ENCODE measurements around the gene SLC6A3. TPM values are rescaled to one million over a fixed set of nuclear protein-coding genes. Genes with fewer than 3 reads are reported as not detected.

Gene SLC6A3
- total RNA-seq, 1 experiment from 2014 or later, result 0.05 TPM

DNA sequence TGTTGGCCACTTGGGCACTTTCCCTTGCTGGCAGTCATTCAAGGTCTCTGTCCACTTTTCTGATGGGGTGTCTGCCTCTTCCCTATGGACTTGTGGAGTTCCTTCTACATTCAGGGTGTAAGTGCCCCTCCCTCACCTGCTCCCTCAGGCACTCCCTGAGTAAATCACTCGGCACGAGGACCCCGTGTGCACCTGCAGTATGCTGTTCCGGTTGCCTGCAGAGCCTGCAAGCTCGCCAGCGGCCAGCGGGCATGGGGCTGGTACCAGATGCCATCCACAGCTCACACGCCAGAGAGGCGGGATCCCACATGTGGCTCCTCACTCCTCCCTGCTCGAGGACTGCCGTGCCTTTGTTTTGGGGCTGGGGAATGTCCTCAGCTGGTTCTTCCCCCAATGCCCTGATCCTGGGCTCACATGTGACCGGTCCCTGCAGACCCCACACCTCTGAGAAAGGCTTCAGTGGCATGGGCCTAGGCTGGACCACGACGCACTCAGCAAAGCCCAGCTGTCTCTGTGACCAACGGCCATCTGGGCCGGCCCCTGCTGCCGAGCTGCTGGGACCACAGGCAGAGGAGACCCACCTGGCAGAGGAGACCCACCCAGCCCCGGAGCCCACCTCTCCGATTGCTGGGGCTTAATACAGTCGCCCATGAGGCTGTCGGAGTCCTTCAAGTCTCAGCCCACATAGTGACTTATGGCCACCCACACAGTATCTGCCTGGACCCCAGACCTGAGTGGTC is 54.2 kb downstream of the SLC6A3 start:
- ATAC-seq (no peak), DNase-seq (ENCODE audit: low read depth, low spot score) (no peak)
- Histone ChIP-seq H3K4me3 (ENCODE audit: low read depth in 2 of 2, low read length in 2 of 2) (no peak overlapping the region), H3K27me3 (ENCODE audit: control insufficient read depth, insufficient read depth, low read length) (peaks cover 12% of the 10 kb centered on the region), H3K4me1 (ENCODE audit: control insufficient read depth, insufficient read depth, low read length) (peaks cover 5% of the 10 kb centered on the region; the same call in 1 of the 2 replicates), H3K27ac (ENCODE audit: low read length) (no peak overlapping the region), H3K9me3 (ENCODE audit: control insufficient read depth, insufficient read depth, low read depth, low read length) (no peaks in the 10 kb centered on the region), H3K36me3 (ENCODE audit: control insufficient read depth, insufficient read depth, low read length) (no peaks in the 10 kb centered on the region)
- TF ChIP-seq SIN3A (IDR thresholded peaks at IDR 0.05; ENCODE audit: borderline replicate concordance, insufficient read depth, low read depth, low read length), result no peak
- TF ChIP-seq REST (IDR thresholded peaks at IDR 0.05; ENCODE audit: insufficient read depth in 1 of 2, low read depth in 2 of 2, low read length in 1 of 2), result no peak
- TF ChIP-seq, protein P1, sequence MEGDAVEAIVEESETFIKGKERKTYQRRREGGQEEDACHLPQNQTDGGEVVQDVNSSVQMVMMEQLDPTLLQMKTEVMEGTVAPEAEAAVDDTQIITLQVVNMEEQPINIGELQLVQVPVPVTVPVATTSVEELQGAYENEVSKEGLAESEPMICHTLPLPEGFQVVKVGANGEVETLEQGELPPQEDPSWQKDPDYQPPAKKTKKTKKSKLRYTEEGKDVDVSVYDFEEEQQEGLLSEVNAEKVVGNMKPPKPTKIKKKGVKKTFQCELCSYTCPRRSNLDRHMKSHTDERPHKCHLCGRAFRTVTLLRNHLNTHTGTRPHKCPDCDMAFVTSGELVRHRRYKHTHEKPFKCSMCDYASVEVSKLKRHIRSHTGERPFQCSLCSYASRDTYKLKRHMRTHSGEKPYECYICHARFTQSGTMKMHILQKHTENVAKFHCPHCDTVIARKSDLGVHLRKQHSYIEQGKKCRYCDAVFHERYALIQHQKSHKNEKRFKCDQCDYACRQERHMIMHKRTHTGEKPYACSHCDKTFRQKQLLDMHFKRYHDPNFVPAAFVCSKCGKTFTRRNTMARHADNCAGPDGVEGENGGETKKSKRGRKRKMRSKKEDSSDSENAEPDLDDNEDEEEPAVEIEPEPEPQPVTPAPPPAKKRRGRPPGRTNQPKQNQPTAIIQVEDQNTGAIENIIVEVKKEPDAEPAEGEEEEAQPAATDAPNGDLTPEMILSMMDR (IDR thresholded peaks at IDR 0.05), result no peak
- no peak for TF ChIP-seq TCF7L2 (IDR thresholded peaks at IDR 0.05; ENCODE audit: low read depth, low read length)
- TF ChIP-seq POLR2AphosphoS5 (IDR thresholded peaks at IDR 0.05; ENCODE audit: low read depth, low read length), result no peak
- BruUV-seq (replicated peaks), result no TSS peak
- in situ Hi-C loops (cut with HindIII; ENCODE audit: low pct_unique_long_range_greater_than_20kb, low sequenced_read_pairs) (no loop called here), intact Hi-C loops (cut with micrococcal nuclease; ENCODE audit: unreplicated experiment) (no loop called here)
- ChIA-PET CTCF (interaction anchor here (1.0 kb wide), 1 partner anchor 11 kb away, joined by 7 read pairs; no protein-coding TSS in a partner anchor), POLR2A (no interaction called here)

DNA sequence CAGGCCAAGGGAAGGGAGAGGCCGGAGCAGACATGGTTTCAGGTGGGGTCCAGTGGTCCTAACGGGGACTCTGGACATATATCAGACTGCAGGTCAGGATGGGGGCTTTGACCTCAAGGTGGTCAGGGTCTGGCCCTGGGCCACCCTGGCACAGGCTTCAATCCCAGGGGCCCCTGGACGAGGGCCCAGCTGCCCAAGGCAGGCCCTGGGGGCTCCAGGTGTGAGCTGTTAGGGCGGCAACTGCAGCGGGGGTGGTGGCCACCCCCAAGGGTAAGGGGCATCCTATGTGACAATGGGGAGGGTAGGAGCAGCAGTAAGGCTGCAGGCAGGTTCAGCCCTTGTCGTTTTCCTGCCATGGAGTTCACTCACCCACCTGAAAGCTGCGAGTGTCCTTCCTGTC is 54.9 kb downstream of the SLC6A3 start:
- BruUV-seq (replicated peaks), result no TSS peak
- CTCF ChIA-PET, result no interaction called here

More for the DNA sequence above, 54.9 kb downstream of the SLC6A3 start:
- no peak for TF ChIP-seq SIN3A (IDR thresholded peaks at IDR 0.05; ENCODE audit: borderline replicate concordance, insufficient read depth, low read depth, low read length)
- TF ChIP-seq REST (IDR thresholded peaks at IDR 0.05; ENCODE audit: insufficient read depth in 1 of 2, low read depth in 2 of 2, low read length in 1 of 2), result no peak
- TF ChIP-seq TCF7L2 (IDR thresholded peaks at IDR 0.05; ENCODE audit: low read depth, low read length), result no peak
- TF ChIP-seq POLR2AphosphoS5 (IDR thresholded peaks at IDR 0.05; ENCODE audit: low read depth, low read length), result no peak
- TF ChIP-seq, protein P1 (IDR thresholded peaks at IDR 0.05), result no peak
- Histone ChIP-seq H3K4me3 (ENCODE audit: low read depth in 2 of 2, low read length in 2 of 2) (no peak overlapping the region), H3K4me1 (ENCODE audit: control insufficient read depth, insufficient read depth, low read length) (peaks cover 3% of the 10 kb centered on the region; the same call in 1 of the 2 replicates), H3K36me3 (ENCODE audit: control insufficient read depth, insufficient read depth, low read length) (no peaks in the 10 kb centered on the region), H3K27me3 (ENCODE audit: control insufficient read depth, insufficient read depth, low read length) (peaks cover 11% of the 10 kb centered on the region), H3K27ac (ENCODE audit: low read length) (no peak overlapping the region), H3K9me3 (ENCODE audit: control insufficient read depth, insufficient read depth, low read depth, low read length) (no peaks in the 10 kb centered on the region)
- DNase-seq (ENCODE audit: low read depth, low spot score), result no peak
- no peak for ATAC-seq
- POLR2A ChIA-PET, result no interaction called here
- intact Hi-C loops (cut with micrococcal nuclease; ENCODE audit: unreplicated experiment) (no loop called here), in situ Hi-C loops (cut with HindIII; ENCODE audit: low pct_unique_long_range_greater_than_20kb, low sequenced_read_pairs) (no loop called here)

Data from Panc1 (cell line).